ENCODE data around the gene CDK8.

DNA sequence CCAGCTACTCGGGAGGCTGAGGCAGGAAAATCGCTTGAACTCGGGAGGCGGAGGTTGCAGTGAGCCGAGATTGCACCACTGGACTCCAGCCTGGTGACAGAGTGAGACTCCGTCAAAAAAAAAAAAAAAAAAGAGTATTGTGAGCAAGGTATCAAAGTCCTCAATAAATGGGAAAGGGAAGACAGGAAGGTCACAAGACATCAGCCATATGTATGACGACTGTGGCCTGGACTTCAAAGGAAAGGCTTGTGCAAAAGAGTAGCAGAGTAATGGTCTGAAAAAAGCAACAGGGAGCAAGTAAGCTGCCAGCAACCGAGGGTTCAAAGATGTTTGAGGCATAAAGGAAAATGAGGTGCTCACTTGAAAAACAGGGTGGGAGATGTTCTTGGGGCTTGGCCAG, 187.5 kb downstream of the CDK8 start:
- TF ChIP-seq CTCF (IDR thresholded peaks at IDR 0.05) = no peak
- no peak for TF ChIP-seq ZFX (IDR thresholded peaks at IDR 0.05; ENCODE audit: borderline replicate concordance)

Measured in 22Rv1 (cell line).